ENCODE data around the gene AKT2.

DNA sequence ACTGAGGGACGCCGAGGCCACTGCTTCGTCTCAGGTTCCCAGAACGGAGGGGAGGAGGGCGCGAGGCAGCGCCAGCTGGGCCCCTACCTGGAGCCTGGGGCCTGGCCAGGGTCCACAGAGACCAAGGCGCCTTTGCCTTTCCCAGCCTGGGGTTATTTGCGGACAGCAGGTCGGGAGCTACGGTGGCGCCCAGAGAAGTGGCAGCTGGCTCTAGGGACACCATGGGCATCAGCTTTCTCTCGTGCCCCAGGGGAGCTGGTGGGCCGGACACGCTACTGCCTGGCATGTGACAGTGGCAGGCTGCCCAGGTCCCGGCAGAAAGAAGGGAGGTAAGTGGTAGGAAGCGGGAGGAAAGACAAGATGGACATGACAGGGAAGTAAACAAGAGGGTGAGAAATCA, 19.0 kb downstream of the AKT2 start:
- TF ChIP-seq EZH2 (IDR thresholded peaks at IDR 0.05; ENCODE audit: borderline replicate concordance, low read depth, low read length, severe bottlenecking), result no peak
- TF ChIP-seq, protein P1, sequence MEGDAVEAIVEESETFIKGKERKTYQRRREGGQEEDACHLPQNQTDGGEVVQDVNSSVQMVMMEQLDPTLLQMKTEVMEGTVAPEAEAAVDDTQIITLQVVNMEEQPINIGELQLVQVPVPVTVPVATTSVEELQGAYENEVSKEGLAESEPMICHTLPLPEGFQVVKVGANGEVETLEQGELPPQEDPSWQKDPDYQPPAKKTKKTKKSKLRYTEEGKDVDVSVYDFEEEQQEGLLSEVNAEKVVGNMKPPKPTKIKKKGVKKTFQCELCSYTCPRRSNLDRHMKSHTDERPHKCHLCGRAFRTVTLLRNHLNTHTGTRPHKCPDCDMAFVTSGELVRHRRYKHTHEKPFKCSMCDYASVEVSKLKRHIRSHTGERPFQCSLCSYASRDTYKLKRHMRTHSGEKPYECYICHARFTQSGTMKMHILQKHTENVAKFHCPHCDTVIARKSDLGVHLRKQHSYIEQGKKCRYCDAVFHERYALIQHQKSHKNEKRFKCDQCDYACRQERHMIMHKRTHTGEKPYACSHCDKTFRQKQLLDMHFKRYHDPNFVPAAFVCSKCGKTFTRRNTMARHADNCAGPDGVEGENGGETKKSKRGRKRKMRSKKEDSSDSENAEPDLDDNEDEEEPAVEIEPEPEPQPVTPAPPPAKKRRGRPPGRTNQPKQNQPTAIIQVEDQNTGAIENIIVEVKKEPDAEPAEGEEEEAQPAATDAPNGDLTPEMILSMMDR (IDR thresholded peaks at IDR 0.05; ENCODE audit: borderline replicate concordance, extremely low read depth, low read length, poor library complexity, severe bottlenecking), result no peak
